ENCODE measurements around the gene MAST4. TPM values are rescaled to one million over a fixed set of nuclear protein-coding genes. Genes with fewer than 3 reads are reported as not detected.

Gene MAST4
- polyA plus RNA-seq, 1 donor (not counting 4 experiments of a cell fraction or from before 2014, with no cell fraction given): 19.8 TPM

GRCh38 chr5:66617226-66617861 lies 21.2 kb downstream of the MAST4 start:
- Histone ChIP-seq H4K20me1 (ENCODE audit: control insufficient read depth, extremely low read depth, insufficient read depth, low read length) (no peaks in the 10 kb centered on the region), H3K9me1 (ENCODE audit: control insufficient read depth, extremely low read depth, insufficient read depth, low read length) (no peaks in the 10 kb centered on the region), H3K9ac (ENCODE audit: control insufficient read depth, extremely low read depth, insufficient read depth, low read length) (no peak overlapping the region), H3K4me2 (ENCODE audit: control insufficient read depth, extremely low read depth, insufficient read depth, low read depth, low read length) (no peak overlapping the region), H3K4me3 (ENCODE audit: control insufficient read depth in 2 of 3, extremely low read depth in 1 of 3, insufficient read depth in 2 of 3, low read depth in 1 of 3, low read length in 3 of 3) (no peak overlapping the region), H3K4me1 (ENCODE audit: control insufficient read depth, extremely low read depth, insufficient read depth, low read length) (no peaks in the 10 kb centered on the region), H3K9me3 (ENCODE audit: control insufficient read depth, low read depth, low read length) (no peaks in the 10 kb centered on the region), H3K27ac (ENCODE audit: control insufficient read depth, insufficient read depth, low read length) (no peak overlapping the region), H3K36me3 (ENCODE audit: control insufficient read depth in 2 of 2, extremely low read depth in 1 of 2, insufficient read depth in 2 of 2, low read length in 2 of 2) (no peaks in the 10 kb centered on the region), H3K79me2 (ENCODE audit: control insufficient read depth, insufficient read depth, low read length) (no peaks in the 10 kb centered on the region), H3K27me3 (ENCODE audit: control insufficient read depth, extremely low read depth, insufficient read depth, low read length) (no peaks in the 10 kb centered on the region), H2AFZ (ENCODE audit: control insufficient read depth, low read length) (no peak overlapping the region)
- no peak for FAIRE-seq
- no peak for DNase-seq (ENCODE audit: low read depth, low spot score)
- dilution Hi-C loops (cut with MboI; ENCODE audit: extremely low pct_ligation_motif_present, low sequenced_read_pairs): no loop called here
- TF ChIP-seq CTCF (optimal IDR thresholded peaks at IDR 0.05 in 1 of 3, IDR thresholded peaks at IDR 0.05 in 1 of 3, conservative IDR thresholded peaks at IDR 0.05 in 1 of 3; ENCODE audit: extremely low read depth in 1 of 3, insufficient read depth in 2 of 3, low read length in 3 of 3) (no peak), EZH2 (IDR thresholded peaks at IDR 0.05; ENCODE audit: low read length) (no peak)

GRCh38 chr5:66617991-66618768 lies 22.0 kb downstream of the MAST4 start:
- DNase-seq (ENCODE audit: low read depth, low spot score): no peak
- dilution Hi-C loops (cut with MboI; ENCODE audit: extremely low pct_ligation_motif_present, low sequenced_read_pairs): no loop called here
- no peaks in the 10 kb centered on the region for H4K20me1 ChIP-seq (ENCODE audit: control insufficient read depth, extremely low read depth, insufficient read depth, low read length)
- no peaks in the 10 kb centered on the region for H3K36me3 ChIP-seq (ENCODE audit: control insufficient read depth in 2 of 2, extremely low read depth in 1 of 2, insufficient read depth in 2 of 2, low read length in 2 of 2)
- H3K4me2 ChIP-seq (ENCODE audit: control insufficient read depth, extremely low read depth, insufficient read depth, low read depth, low read length): no peak overlapping the region
- no peaks in the 10 kb centered on the region for H3K79me2 ChIP-seq (ENCODE audit: control insufficient read depth, insufficient read depth, low read length)
- H3K4me1 ChIP-seq (ENCODE audit: control insufficient read depth, extremely low read depth, insufficient read depth, low read length): no peaks in the 10 kb centered on the region
- H3K27me3 ChIP-seq (ENCODE audit: control insufficient read depth, extremely low read depth, insufficient read depth, low read length): no peaks in the 10 kb centered on the region
- TF ChIP-seq CTCF (optimal IDR thresholded peaks at IDR 0.05 in 1 of 3, IDR thresholded peaks at IDR 0.05 in 1 of 3, conservative IDR thresholded peaks at IDR 0.05 in 1 of 3; ENCODE audit: extremely low read depth in 1 of 3, insufficient read depth in 2 of 3, low read length in 3 of 3) (no peak), EZH2 (IDR thresholded peaks at IDR 0.05; ENCODE audit: low read length) (no peak)
- no peak overlapping the region for H3K4me3 ChIP-seq (ENCODE audit: control insufficient read depth in 2 of 3, extremely low read depth in 1 of 3, insufficient read depth in 2 of 3, low read depth in 1 of 3, low read length in 3 of 3)
- H2AFZ ChIP-seq (ENCODE audit: control insufficient read depth, low read length): no peak overlapping the region
- H3K9me1 ChIP-seq (ENCODE audit: control insufficient read depth, extremely low read depth, insufficient read depth, low read length): no peaks in the 10 kb centered on the region
- H3K9me3 ChIP-seq (ENCODE audit: control insufficient read depth, low read depth, low read length): no peaks in the 10 kb centered on the region
- H3K9ac ChIP-seq (ENCODE audit: control insufficient read depth, extremely low read depth, insufficient read depth, low read length): no peak overlapping the region
- no peak overlapping the region for H3K27ac ChIP-seq (ENCODE audit: control insufficient read depth, insufficient read depth, low read length)
- FAIRE-seq: no peak

All from keratinocyte (primary cell).